GM12891 (cell line): ENCODE measurements around the gene WDR46.

Source experiments
- POLR2AphosphoS5 ChIP-seq: IDR thresholded peaks from 2 replicates; pipeline ENCODE4 v1.6.1; 2011; ENCODE audit warnings: low read depth, low read length, control low read depth
- TAF1 ChIP-seq: IDR thresholded peaks from 2 replicates; pipeline ENCODE4 v1.6.1; 2011; ENCODE audit warnings: low read depth, low read length, control low read depth

- TF ChIP-seq TAF1 (no peak), POLR2AphosphoS5 (no peak)
Observed at GRCh38 chr6:33336495-33336894, 47.5 kb upstream of the WDR46 start.
